Karpas-422 (cell line): Measurements from ENCODE around the gene CLCN4. TPM values are rescaled to one million over a fixed set of nuclear protein-coding genes. Genes with fewer than 3 reads are reported as not detected.

Experiments
- DNase-seq: peaks from one replicate; pipeline ENCODE4 v3.0.0-alpha.2; 2015
- H2AFZ ChIP-seq: fragments of 200-600 bp; sonication (generic); 2 replicates; pipeline ENCODE4 v1.6.1; 2014; ENCODE audit warnings: antibody characterized with exemption, low read length, mixed read lengths
- H3K27ac ChIP-seq: fragments of 200-600 bp; sonication (generic); 2 replicates; pipeline ENCODE4 v1.5.1; 2014; ENCODE audit warnings: mild to moderate bottlenecking, low read length, moderate library complexity
- H3K27me3 ChIP-seq: fragments of 200-600 bp; sonication (generic); 2 replicates; pipeline ENCODE4 v1.6.1; 2014; ENCODE audit warnings: low read length, mixed read lengths
- H3K36me3 ChIP-seq: fragments of 200-600 bp; sonication (generic); 2 replicates; pipeline ENCODE4 v1.6.1; 2014; ENCODE audit warnings: low read length, mixed read lengths; ENCODE audit not compliant: insufficient read depth
- H3K4me1 ChIP-seq: fragments of 200-600 bp; sonication (generic); 2 replicates; pipeline ENCODE4 v1.6.1; 2014; ENCODE audit warnings: mild to moderate bottlenecking, low read length, mixed read lengths
- H3K4me2 ChIP-seq: fragments of 200-600 bp; sonication (generic); 2 replicates; pipeline ENCODE4 v1.6.1; 2014; ENCODE audit warnings: low read length, low read depth, mild to moderate bottlenecking; ENCODE audit not compliant: poor library complexity, severe bottlenecking
- H3K4me3 ChIP-seq: fragments of 200-600 bp; sonication (generic); 2 replicates; pipeline ENCODE4 v1.5.1; 2014; ENCODE audit warnings: mild to moderate bottlenecking, antibody characterized with exemption, low read length, mixed read lengths
- H3K79me2 ChIP-seq: fragments of 200-600 bp; sonication (generic); 2 replicates; pipeline ENCODE4 v1.6.1; 2014; ENCODE audit warnings: mild to moderate bottlenecking, low read length, mixed read lengths
- H3K9ac ChIP-seq: fragments of 200-600 bp; sonication (generic); 2 replicates; pipeline ENCODE4 v1.6.0; 2014; ENCODE audit warnings: low read length
- H3K9me2 ChIP-seq: fragments of 200-600 bp; sonication (generic), shearing (Covaris generic); replicated peaks from 2 replicates; pipeline ENCODE4 v1.6.0; 2014; ENCODE audit warnings: mild to moderate bottlenecking, low read length, moderate library complexity; ENCODE audit not compliant: insufficient read depth
- H3K9me3 ChIP-seq: fragments of 300-700, 200-600 bp; sonication (generic); 2 replicates; pipeline ENCODE4 v1.6.1; 2014; ENCODE audit warnings: low read length, mixed read lengths
- H4K20me1 ChIP-seq: fragments of 200-600 bp; sonication (generic); 2 replicates; pipeline ENCODE4 v1.6.1; 2014; ENCODE audit warnings: mild to moderate bottlenecking, antibody characterized with exemption, low read length, low read depth; ENCODE audit not compliant: insufficient read depth
- total RNA-seq: library from RNA; depleted of rRNA; stranded (reverse); fragments of >200 nt; shearing (Covaris generic); gene quantifications from 2 replicates; pipeline ENCODE4 v1.2.3, GENCODE V29; 2014; ENCODE audit warnings: low replicate concordance

Gene CLCN4
- total RNA-seq, 1 experiment from 2014 or later: 6.3 TPM

DNA sequence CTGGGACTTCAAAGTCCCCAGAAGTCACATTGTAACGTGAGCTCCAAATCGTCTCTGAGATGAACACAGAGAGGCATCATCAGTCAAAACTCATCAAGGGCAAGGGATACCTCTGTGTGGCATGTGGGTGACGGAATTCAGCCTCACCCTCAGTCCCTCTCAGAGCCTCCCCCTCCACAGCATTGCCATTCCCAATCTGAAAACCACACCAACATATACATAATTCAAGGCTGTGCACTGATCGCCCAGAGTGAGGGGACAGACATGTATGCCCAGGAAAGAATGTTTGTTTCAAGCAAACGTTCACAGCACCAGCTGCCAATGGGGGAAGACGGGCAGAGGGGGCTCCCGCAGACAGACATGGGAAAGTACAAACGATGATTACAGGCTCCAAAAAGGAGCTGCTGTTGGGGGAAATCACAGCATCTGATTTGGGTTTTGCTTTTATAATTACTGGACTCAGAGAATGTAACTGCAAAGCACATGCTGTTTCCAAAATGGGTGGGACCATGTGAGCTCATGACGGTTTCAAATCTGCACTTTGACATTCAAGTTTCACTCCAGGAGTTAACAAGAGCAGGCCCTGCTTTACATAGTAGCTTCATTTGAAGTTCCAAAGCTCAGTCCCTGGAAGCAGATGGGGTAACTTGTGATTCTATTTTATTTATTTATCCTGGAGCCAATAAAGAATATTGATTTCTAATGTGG, 88.3 kb downstream of the CLCN4 start:
- Histone ChIP-seq H3K9me2 (no peaks in the 10 kb centered on the region), H3K9ac (no peak overlapping the region), H2AFZ (no peak overlapping the region), H3K4me1 (no peaks in the 10 kb centered on the region), H3K4me2 (no peak overlapping the region), H3K27me3 (no peaks in the 10 kb centered on the region), H3K36me3 (no peaks in the 10 kb centered on the region), H3K27ac (no peak overlapping the region), H3K4me3 (no peak overlapping the region), H3K79me2 (no peaks in the 10 kb centered on the region), H4K20me1 (no peaks in the 10 kb centered on the region), H3K9me3 (no peaks in the 10 kb centered on the region)
- DNase-seq: no peak

DNA sequence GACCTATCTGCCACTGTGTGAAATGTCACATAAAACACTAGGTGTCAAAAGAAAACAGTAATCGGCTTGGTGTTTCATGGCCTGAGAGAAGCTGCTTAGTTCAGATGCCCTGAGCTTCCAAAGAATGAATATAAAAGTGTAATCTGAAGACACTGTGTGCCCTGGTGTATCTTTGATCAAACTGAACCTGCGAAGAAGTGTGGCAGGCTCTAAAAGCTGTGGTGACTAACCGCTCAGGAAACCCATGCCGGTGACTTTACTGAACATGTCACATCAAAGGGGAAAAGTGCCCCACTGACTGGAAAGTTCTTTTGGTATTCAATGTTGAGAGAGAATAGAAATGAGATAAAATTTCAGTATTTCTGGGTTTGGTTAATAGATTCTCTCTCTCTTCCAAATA, 89.1 kb downstream of the CLCN4 start:
- H2AFZ ChIP-seq: no peak overlapping the region

DNA sequence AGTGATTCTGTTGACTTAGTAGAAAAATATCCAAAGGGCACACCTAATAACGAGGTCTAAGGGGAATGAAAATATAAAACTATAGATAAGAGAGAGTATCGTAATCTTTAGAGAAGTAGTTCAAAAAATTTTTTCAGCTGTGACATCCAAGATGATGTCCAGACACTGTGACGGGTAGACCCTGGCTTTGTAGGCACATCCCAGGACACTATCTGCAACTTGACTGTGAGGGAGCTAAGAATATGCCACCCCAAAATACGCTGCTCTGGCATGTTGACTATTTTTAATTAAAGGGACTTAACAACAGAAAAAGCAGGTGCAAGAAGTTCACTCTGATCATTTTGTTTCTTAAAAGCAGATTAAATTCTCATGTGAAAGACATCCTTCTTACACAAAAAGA, 89.5 kb downstream of the CLCN4 start:
- no peaks in the 10 kb centered on the region for H3K79me2 ChIP-seq
- H3K27ac ChIP-seq: no peak overlapping the region
- no peak for DNase-seq
- H3K4me3 ChIP-seq: no peak overlapping the region
- H3K9ac ChIP-seq: no peak overlapping the region
- H3K9me2 ChIP-seq: no peaks in the 10 kb centered on the region
- no peaks in the 10 kb centered on the region for H4K20me1 ChIP-seq
- no peak overlapping the region for H2AFZ ChIP-seq
- H3K36me3 ChIP-seq: no peaks in the 10 kb centered on the region
- H3K4me2 ChIP-seq: no peak overlapping the region
- no peaks in the 10 kb centered on the region for H3K4me1 ChIP-seq
- H3K27me3 ChIP-seq: no peaks in the 10 kb centered on the region
- H3K9me3 ChIP-seq: no peaks in the 10 kb centered on the region

More for the DNA sequence above, 89.1 kb downstream of the CLCN4 start:
- Histone ChIP-seq H4K20me1 (no peaks in the 10 kb centered on the region), H3K36me3 (no peaks in the 10 kb centered on the region), H3K4me2 (no peak overlapping the region), H3K9ac (no peak overlapping the region), H3K9me2 (no peaks in the 10 kb centered on the region), H3K27me3 (no peaks in the 10 kb centered on the region), H3K79me2 (no peaks in the 10 kb centered on the region), H3K4me1 (no peaks in the 10 kb centered on the region), H3K4me3 (no peak overlapping the region), H3K9me3 (no peaks in the 10 kb centered on the region), H3K27ac (no peak overlapping the region)
- DNase-seq: no peak

DNA sequence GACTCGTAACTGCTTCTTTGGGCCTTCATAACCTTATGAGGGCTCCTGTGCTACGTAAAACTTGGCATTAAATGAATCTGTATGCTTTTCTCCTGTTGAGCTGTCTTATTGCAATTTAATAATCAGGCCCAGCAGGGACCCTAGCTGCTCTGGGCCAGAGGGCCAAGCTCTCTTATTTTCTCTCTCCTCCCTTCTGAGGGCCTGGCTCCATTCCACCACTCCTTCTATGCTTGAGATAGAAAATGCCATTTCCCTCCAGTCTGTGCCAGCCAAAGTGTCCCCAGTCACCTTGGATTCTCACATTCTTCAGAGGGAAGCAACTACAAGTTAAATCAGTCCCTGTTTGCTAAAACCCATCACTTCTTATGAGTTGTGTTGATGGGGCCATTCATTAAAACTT, 90.1 kb downstream of the CLCN4 start:
- no peaks in the 10 kb centered on the region for H4K20me1 ChIP-seq
- no peaks in the 10 kb centered on the region for H3K9me2 ChIP-seq
- H2AFZ ChIP-seq: no peak overlapping the region
- no peak for DNase-seq
- no peak overlapping the region for H3K27ac ChIP-seq
- H3K36me3 ChIP-seq: no peaks in the 10 kb centered on the region
- no peak overlapping the region for H3K4me3 ChIP-seq
- H3K4me2 ChIP-seq: no peak overlapping the region
- no peak overlapping the region for H3K9ac ChIP-seq
- no peaks in the 10 kb centered on the region for H3K4me1 ChIP-seq
- no peaks in the 10 kb centered on the region for H3K27me3 ChIP-seq
- no peaks in the 10 kb centered on the region for H3K79me2 ChIP-seq
- H3K9me3 ChIP-seq: no peaks in the 10 kb centered on the region

DNA sequence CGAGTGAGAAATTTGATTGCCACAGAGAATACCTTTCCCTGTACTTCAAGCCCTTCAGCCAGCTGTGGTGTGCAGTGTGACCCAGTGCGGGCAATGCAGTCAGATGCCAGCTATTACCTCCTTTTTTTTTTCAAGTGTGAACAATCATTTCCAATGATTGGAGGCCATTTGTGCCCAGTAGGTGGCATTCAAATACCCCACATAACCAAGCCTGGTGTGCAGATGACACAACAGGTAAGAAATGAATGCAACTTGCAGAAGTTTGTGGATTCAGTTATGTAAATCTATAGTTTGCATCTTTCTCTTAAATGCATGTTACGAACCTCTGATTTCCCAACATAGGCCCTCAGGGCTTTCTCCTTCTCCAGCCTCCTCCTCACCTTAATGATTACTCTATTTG, 98.0 kb downstream of the CLCN4 start:
- Histone ChIP-seq H3K9ac (no peak overlapping the region), H2AFZ (no peak overlapping the region), H3K27ac (no peak overlapping the region), H4K20me1 (no peaks in the 10 kb centered on the region), H3K9me3 (no peaks in the 10 kb centered on the region), H3K4me2 (no peak overlapping the region), H3K4me1 (no peaks in the 10 kb centered on the region), H3K9me2 (no peaks in the 10 kb centered on the region), H3K27me3 (no peaks in the 10 kb centered on the region), H3K79me2 (no peaks in the 10 kb centered on the region), H3K36me3 (no peaks in the 10 kb centered on the region), H3K4me3 (no peak overlapping the region)
- peak; percentile 45 for DNase-seq

DNA sequence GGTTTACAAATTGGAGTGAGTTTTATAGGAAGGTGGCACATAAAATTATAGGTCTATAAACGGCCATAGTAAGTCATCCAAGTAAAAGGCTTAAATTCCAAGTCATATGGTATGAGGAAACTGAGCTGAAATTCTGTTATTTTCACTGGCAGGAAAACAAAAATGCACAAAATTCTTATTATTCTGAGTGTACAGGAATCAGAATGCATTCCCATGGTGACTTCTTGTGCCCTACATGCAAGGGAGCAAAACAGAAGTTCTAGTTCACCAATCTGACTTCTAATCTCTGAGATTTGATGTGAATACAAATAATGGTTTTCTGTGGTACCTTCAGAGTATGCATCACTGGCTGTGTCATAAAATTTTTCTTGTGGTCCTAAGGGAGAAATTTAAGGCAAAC, 102.9 kb downstream of the CLCN4 start:
- H3K4me2 ChIP-seq: no peak overlapping the region
- no peaks in the 10 kb centered on the region for H3K27me3 ChIP-seq
- no peaks in the 10 kb centered on the region for H3K9me2 ChIP-seq
- no peak overlapping the region for H2AFZ ChIP-seq
- H3K9ac ChIP-seq: no peak overlapping the region
- H3K27ac ChIP-seq: no peak overlapping the region
- no peaks in the 10 kb centered on the region for H4K20me1 ChIP-seq
- H3K4me3 ChIP-seq: no peak overlapping the region
- no peaks in the 10 kb centered on the region for H3K4me1 ChIP-seq
- no peaks in the 10 kb centered on the region for H3K9me3 ChIP-seq
- no peaks in the 10 kb centered on the region for H3K79me2 ChIP-seq
- no peak for DNase-seq
- no peaks in the 10 kb centered on the region for H3K36me3 ChIP-seq

DNA sequence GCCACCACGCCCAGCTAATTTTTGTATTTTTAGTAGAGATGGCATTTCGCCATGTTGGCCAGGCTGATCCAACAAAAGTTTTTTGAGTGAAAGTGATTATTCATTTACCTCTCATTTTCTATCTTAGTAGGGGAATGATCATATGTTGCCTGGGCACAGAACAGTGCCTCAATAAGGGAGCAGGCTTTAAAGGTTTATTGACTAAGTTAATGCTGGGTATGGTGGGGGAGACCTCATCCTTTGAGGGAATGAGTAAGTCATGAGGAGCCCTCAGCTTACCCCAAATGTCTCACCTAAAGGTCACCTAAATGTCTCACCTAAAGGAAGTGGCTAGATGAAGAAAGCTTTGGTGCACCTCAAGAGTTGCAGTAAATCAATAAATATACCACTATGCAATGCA, 109.0 kb downstream of the CLCN4 start:
- no peak overlapping the region for H3K4me3 ChIP-seq
- H2AFZ ChIP-seq: no peak overlapping the region
- H3K9me2 ChIP-seq: no peaks in the 10 kb centered on the region
- no peaks in the 10 kb centered on the region for H4K20me1 ChIP-seq
- H3K27ac ChIP-seq: no peak overlapping the region
- no peaks in the 10 kb centered on the region for H3K79me2 ChIP-seq
- H3K4me1 ChIP-seq: no peaks in the 10 kb centered on the region
- H3K36me3 ChIP-seq: no peaks in the 10 kb centered on the region
- no peak overlapping the region for H3K4me2 ChIP-seq
- no peaks in the 10 kb centered on the region for H3K9me3 ChIP-seq
- no peak overlapping the region for H3K9ac ChIP-seq
- DNase-seq: no peak
- H3K27me3 ChIP-seq: no peaks in the 10 kb centered on the region

DNA sequence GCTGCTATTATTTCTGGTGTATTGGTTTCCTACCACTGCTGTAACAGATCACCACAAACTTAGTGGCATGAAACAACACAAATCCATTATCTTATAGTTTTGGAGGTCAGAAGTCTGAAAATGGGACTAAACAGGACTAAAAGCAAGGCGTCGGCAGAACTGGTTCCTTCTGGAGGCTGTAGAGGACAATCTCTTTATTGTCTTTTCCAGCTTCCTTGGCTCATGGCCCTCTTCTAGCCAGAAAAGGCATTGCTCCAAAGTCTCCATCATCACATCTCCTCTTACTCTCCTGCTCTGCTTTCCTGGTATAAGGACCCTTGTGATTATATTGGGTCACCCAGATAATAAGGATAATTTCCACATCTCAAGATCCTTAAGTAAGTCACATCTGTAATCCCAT, 121.9 kb downstream of the CLCN4 start:
- Histone ChIP-seq H3K27ac (no peak overlapping the region), H3K36me3 (no peaks in the 10 kb centered on the region), H3K9ac (no peak overlapping the region), H3K4me2 (no peak overlapping the region), H3K9me3 (no peaks in the 10 kb centered on the region), H4K20me1 (no peaks in the 10 kb centered on the region), H3K4me1 (no peaks in the 10 kb centered on the region), H3K79me2 (no peaks in the 10 kb centered on the region), H3K4me3 (no peak overlapping the region), H3K27me3 (no peaks in the 10 kb centered on the region), H3K9me2 (no peaks in the 10 kb centered on the region), H2AFZ (no peak overlapping the region)
- DNase-seq: no peak
